Measurements from ENCODE around the gene NUP50. TPM values are rescaled to one million over a fixed set of nuclear protein-coding genes. Genes with fewer than 3 reads are reported as not detected.

Gene NUP50
- total and polyA plus RNA-seq, 2 donors (not counting 1 experiment from before 2014, with no cell fraction given): 9.1 to 105 TPM

DNA sequence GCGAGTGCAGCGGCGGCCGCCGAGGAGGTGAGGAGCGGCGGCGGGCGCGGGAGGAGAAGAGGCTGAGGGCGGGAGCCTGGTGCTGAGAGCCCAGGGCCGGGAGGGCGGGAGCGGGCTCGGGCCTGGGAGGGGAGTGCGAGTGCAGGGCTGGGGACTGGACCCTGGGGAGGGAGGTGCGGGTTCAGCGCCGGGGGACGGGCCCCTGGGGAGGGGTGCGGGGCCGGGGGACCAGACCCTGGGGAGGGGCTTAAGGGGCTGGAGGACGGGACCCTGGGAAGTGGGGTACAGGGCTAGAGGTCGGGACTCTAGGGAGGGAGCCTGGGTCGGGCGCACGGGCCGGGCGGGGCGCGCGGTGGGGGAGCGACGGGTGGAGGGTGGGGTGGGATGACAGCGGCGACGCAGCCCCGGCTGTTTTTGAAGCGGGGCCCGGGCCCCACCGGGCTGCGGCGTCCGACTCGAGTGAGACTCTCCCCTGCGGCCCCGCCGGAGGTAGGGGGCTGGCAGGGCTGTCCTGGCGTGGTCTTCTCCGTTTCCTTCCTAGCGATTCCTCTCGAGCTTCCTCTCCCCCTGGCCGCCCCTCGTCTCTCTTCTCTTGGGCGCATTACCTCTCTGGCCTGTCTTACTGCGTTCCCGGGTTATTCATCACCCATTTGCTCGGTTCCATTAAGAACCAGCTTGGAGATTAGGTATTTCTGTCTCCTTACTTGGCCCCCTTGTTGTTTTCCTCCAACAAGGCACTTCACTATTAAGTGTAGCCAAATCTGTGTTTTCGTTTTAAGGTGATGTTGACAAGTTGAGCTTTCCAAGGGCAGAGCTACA lies 754 bp downstream of the NUP50 start:
- ChIA-PET CTCF (interaction anchor here (0.6 to 1.6 kb wide), 5 partner anchors 11 to 908 kb away, joined by 3 to 8 read pairs (median 5); no protein-coding TSS in a partner anchor), POLR2A (interaction anchor here (0.5 to 1.8 kb wide), 2 partner anchors 71 to 102 kb away, joined by 3 to 4 read pairs; no protein-coding TSS in a partner anchor)
- peak overlapping the region; percentile 94 for H3K27ac Mint-ChIP-seq
- H3K9me3 Mint-ChIP-seq (ENCODE audit: insufficient read depth): no peaks in the 10 kb centered on the region
- H4K20me1 ChIP-seq (ENCODE audit: control insufficient read depth, insufficient read depth, low read length, poor library complexity, severe bottlenecking): peaks cover 22% of the 10 kb centered on the region
- ATAC-seq (ENCODE audit: low read depth) (peak; percentile 35), DNase-seq (peak; percentile 37)
- H3K4me1 ChIP-seq (ENCODE audit: control insufficient read depth in 2 of 2, insufficient read depth in 2 of 2, low read length in 2 of 2): peaks cover 19 to 23% of the 10 kb centered on the region in 2 donors
- WGBS (ENCODE audit: insufficient coverage): under 1% methylated on average over 42 of the region's 59 CpGs
- H3K27ac ChIP-seq (ENCODE audit: low read length in 2 of 2): peak overlapping the region; percentile 22 to 78
- peak overlapping the region; percentile 76 to 89 (median 82) for H3K4me3 ChIP-seq (ENCODE audit: control extremely low read depth in 1 of 5, extremely low read depth in 1 of 5, insufficient read depth in 1 of 5, low read depth in 2 of 5, low read length in 4 of 5)
- no peaks in the 10 kb centered on the region for H3K27me3 ChIP-seq (replicated peaks in 1 of 4; ENCODE audit: control extremely low read depth in 1 of 4, control insufficient read depth in 3 of 4, insufficient read depth in 4 of 4, low read length in 3 of 4)
- H3K4me3 Mint-ChIP-seq: peak overlapping the region; percentile 92
- peaks cover 4 to 25% of the 10 kb centered on the region in 2 experiments for H3K36me3 ChIP-seq (replicated peaks in 1 of 2; ENCODE audit: control extremely low read depth in 1 of 2, control insufficient read depth in 1 of 2, extremely low read depth in 1 of 2, insufficient read depth in 2 of 2, low read length in 1 of 2)
- peaks cover 66% of the 10 kb centered on the region for H3K79me2 ChIP-seq (ENCODE audit: control insufficient read depth, insufficient read depth, low read length)
- peak overlapping the region; percentile 81 for H3K4me2 ChIP-seq (replicated peaks; ENCODE audit: low read depth, low read length, poor library complexity, severe bottlenecking)
- H3K9me3 ChIP-seq (ENCODE audit: control extremely low read depth in 1 of 3, control insufficient read depth in 2 of 3, insufficient read depth in 1 of 3, low read length in 2 of 3): no peaks in the 10 kb centered on the region
- intact Hi-C loops (cut with micrococcal nuclease): loop anchor here (5.0 kb wide), 1 partner anchor 103 kb away; no protein-coding TSS in a partner anchor
- peak overlapping the region; percentile 91 for H2AFZ ChIP-seq (ENCODE audit: insufficient read depth, low read depth, low read length, poor library complexity, severe bottlenecking)
- no peaks in the 10 kb centered on the region for H3K27me3 Mint-ChIP-seq
- TF ChIP-seq, protein P1, sequence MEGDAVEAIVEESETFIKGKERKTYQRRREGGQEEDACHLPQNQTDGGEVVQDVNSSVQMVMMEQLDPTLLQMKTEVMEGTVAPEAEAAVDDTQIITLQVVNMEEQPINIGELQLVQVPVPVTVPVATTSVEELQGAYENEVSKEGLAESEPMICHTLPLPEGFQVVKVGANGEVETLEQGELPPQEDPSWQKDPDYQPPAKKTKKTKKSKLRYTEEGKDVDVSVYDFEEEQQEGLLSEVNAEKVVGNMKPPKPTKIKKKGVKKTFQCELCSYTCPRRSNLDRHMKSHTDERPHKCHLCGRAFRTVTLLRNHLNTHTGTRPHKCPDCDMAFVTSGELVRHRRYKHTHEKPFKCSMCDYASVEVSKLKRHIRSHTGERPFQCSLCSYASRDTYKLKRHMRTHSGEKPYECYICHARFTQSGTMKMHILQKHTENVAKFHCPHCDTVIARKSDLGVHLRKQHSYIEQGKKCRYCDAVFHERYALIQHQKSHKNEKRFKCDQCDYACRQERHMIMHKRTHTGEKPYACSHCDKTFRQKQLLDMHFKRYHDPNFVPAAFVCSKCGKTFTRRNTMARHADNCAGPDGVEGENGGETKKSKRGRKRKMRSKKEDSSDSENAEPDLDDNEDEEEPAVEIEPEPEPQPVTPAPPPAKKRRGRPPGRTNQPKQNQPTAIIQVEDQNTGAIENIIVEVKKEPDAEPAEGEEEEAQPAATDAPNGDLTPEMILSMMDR (IDR thresholded peaks at IDR 0.05): no peak
- peak overlapping the region; percentile 73 for H3K9ac ChIP-seq (ENCODE audit: low read length)
- H3K4me1 Mint-ChIP-seq: peaks cover 47% of the 10 kb centered on the region

DNA sequence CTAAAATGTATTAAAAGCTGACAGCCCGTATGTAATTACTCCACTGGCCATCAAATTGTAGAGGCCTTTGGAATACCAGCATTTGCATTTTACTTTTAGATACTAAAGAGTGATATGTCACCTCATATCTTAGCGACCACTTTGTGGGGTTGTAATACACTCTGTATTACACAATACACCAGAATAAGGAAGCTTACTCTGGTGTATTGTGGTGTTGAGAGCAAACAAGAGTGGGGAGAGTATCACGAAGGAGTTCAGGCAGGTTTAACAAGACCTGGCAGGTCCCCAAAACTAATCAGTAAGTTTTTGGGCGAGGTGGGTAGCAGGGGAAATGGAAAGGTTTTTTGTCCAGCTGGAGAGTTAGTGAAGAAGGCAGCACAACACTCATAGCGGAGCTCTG lies 3.2 kb downstream of the NUP50 start:
- Histone ChIP-seq H3K4me1 (ENCODE audit: control insufficient read depth in 2 of 2, insufficient read depth in 2 of 2, low read length in 2 of 2) (peaks cover 19 to 23% of the 10 kb centered on the region in 2 donors), H3K4me2 (replicated peaks; ENCODE audit: low read depth, low read length, poor library complexity, severe bottlenecking) (no peak overlapping the region)
- POLR2A ChIA-PET: no interaction called here

More for the DNA sequence above, 3.2 kb downstream of the NUP50 start:
- H4K20me1 ChIP-seq (ENCODE audit: control insufficient read depth, insufficient read depth, low read length, poor library complexity, severe bottlenecking): peaks cover 42% of the 10 kb centered on the region
- H3K27ac ChIP-seq (ENCODE audit: low read length in 2 of 2): no peak overlapping the region
- no peaks in the 10 kb centered on the region for H3K27me3 ChIP-seq (replicated peaks in 1 of 4; ENCODE audit: control extremely low read depth in 1 of 4, control insufficient read depth in 3 of 4, insufficient read depth in 4 of 4, low read length in 3 of 4)
- ATAC-seq (ENCODE audit: low read depth) (no peak), DNase-seq (no peak)
- no peaks in the 10 kb centered on the region for H3K27me3 Mint-ChIP-seq
- H3K9me3 Mint-ChIP-seq (ENCODE audit: insufficient read depth): no peaks in the 10 kb centered on the region
- CTCF ChIA-PET: no interaction called here
- no peak overlapping the region for H3K4me3 ChIP-seq (ENCODE audit: control extremely low read depth in 1 of 5, extremely low read depth in 1 of 5, insufficient read depth in 1 of 5, low read depth in 2 of 5, low read length in 4 of 5)
- H3K27ac Mint-ChIP-seq: no peak overlapping the region
- no peak for TF ChIP-seq EZH2 (IDR thresholded peaks at IDR 0.05; ENCODE audit: borderline replicate concordance, insufficient read depth, low read depth, low read length, poor library complexity, severe bottlenecking)
- TF ChIP-seq, protein P1 (IDR thresholded peaks at IDR 0.05): no peak
- 96% methylated on average over 3 of the region's 5 CpGs for WGBS (ENCODE audit: insufficient coverage)
- peaks cover 4 to 48% of the 10 kb centered on the region in 2 experiments for H3K36me3 ChIP-seq (replicated peaks in 1 of 2; ENCODE audit: control extremely low read depth in 1 of 2, control insufficient read depth in 1 of 2, extremely low read depth in 1 of 2, insufficient read depth in 2 of 2, low read length in 1 of 2)
- H3K4me3 Mint-ChIP-seq: no peak overlapping the region
- H3K4me1 Mint-ChIP-seq: peaks cover 44% of the 10 kb centered on the region
- no peaks in the 10 kb centered on the region for H3K9me3 ChIP-seq (ENCODE audit: control extremely low read depth in 1 of 3, control insufficient read depth in 2 of 3, insufficient read depth in 1 of 3, low read length in 2 of 3)
- no peak overlapping the region for H3K9ac ChIP-seq (ENCODE audit: low read length)
- no peak overlapping the region for H2AFZ ChIP-seq (ENCODE audit: insufficient read depth, low read depth, low read length, poor library complexity, severe bottlenecking)
- peaks cover 83% of the 10 kb centered on the region for H3K79me2 ChIP-seq (ENCODE audit: control insufficient read depth, insufficient read depth, low read length)
- intact Hi-C loops (cut with micrococcal nuclease): no loop called here
